OCI-LY3 (cell line): Measurements from ENCODE around the gene ITGA3.

ENCODE experiments used
- H2AFZ ChIP-seq: fragments of 200-600, 300-600 bp; shearing (Covaris generic); 2 replicates; pipeline ENCODE4 v1.6.0; 2014; ENCODE audit warnings: antibody characterized with exemption, low read depth, low read length
- H3K27ac ChIP-seq: fragments of 200-600, 300-600 bp; sonication (generic); 2 replicates; pipeline ENCODE4 v1.5.1; 2014; ENCODE audit warnings: mild to moderate bottlenecking, low read length, moderate library complexity, mixed read lengths
- H3K27me3 ChIP-seq: fragments of 200-600, 300-600 bp; sonication (generic); 2 replicates; pipeline ENCODE4 v1.6.1; 2014; ENCODE audit warnings: low read depth, low read length, mixed read lengths
- H3K36me3 ChIP-seq: fragments of 200-600, 300-600 bp; sonication (generic); replicated peaks from 2 replicates; pipeline ENCODE3; 2014; ENCODE audit warnings: low read depth, low read length, mixed read lengths
- H3K4me1 ChIP-seq: fragments of 300-600, 200-600 bp; sonication (generic); 2 replicates; pipeline ENCODE4 v1.6.1; 2014; ENCODE audit warnings: low read length, mixed read lengths
- H3K4me2 ChIP-seq: fragments of 200-600, 300-600 bp; sonication (generic); 2 replicates; pipeline ENCODE4 v1.6.1; 2014; ENCODE audit warnings: low read length, mixed read lengths
- H3K4me3 ChIP-seq: fragments of 300-600, 200-600 bp; sonication (generic); 2 replicates; pipeline ENCODE4 v1.5.1; 2014; ENCODE audit warnings: antibody characterized with exemption, mild to moderate bottlenecking, low read length, moderate library complexity
- H3K79me2 ChIP-seq: fragments of 300-600, 200-600 bp; shearing (Covaris generic); 2 replicates; pipeline ENCODE4 v1.6.1; 2014; ENCODE audit warnings: mild to moderate bottlenecking, low read length, mixed read lengths
- H3K9ac ChIP-seq: fragments of 300-600, 200-600 bp; shearing (Covaris generic); 2 replicates; pipeline ENCODE4 v1.6.0; 2014; ENCODE audit warnings: mild to moderate bottlenecking, low read length, moderate library complexity
- H3K9me3 ChIP-seq: fragments of 200-600, 300-600 bp; shearing (Covaris generic); 2 replicates; pipeline ENCODE4 v1.6.1; 2014; ENCODE audit warnings: low read length, mixed read lengths; ENCODE audit not compliant: insufficient read depth
- H4K20me1 ChIP-seq: fragments of 200-600, 300-600 bp; sonication (generic); 2 replicates; pipeline ENCODE4 v1.6.1; 2016; ENCODE audit warnings: low read length, mixed read lengths; ENCODE audit not compliant: insufficient read depth
- EZH2phosphoT487 ChIP-seq: fragments of 200-600 bp; shearing (Covaris generic); IDR thresholded peaks from 2 replicates; pipeline ENCODE4 v1.6.1; 2018; ENCODE audit warnings: antibody characterized with exemption, mixed run types, low read depth
- TF ChIP-seq, protein P1 (sequence below): fragments of 200-600, 300-600 bp; sonication (generic); IDR thresholded peaks from 2 replicates; pipeline ENCODE4 v1.5.1; 2014; ENCODE audit warnings: antibody characterized with exemption, low read length, low read depth

The ITGA3 gene

GRCh38 chr17:50064253-50065001 is 8.5 kb downstream of the ITGA3 start:
- Histone ChIP-seq H3K36me3 (no peaks in the 10 kb centered on the region), H3K79me2 (no peaks in the 10 kb centered on the region), H3K4me2 (no peak overlapping the region), H3K27ac (no peak overlapping the region), H3K4me3 (no peak overlapping the region), H4K20me1 (no peaks in the 10 kb centered on the region), H3K4me1 (peaks cover 5% of the 10 kb centered on the region; the same call in 1 of the 2 replicates), H2AFZ (no peak overlapping the region), H3K9ac (no peak overlapping the region), H3K27me3 (no peaks in the 10 kb centered on the region), H3K9me3 (no peaks in the 10 kb centered on the region)
- TF ChIP-seq, protein P1, sequence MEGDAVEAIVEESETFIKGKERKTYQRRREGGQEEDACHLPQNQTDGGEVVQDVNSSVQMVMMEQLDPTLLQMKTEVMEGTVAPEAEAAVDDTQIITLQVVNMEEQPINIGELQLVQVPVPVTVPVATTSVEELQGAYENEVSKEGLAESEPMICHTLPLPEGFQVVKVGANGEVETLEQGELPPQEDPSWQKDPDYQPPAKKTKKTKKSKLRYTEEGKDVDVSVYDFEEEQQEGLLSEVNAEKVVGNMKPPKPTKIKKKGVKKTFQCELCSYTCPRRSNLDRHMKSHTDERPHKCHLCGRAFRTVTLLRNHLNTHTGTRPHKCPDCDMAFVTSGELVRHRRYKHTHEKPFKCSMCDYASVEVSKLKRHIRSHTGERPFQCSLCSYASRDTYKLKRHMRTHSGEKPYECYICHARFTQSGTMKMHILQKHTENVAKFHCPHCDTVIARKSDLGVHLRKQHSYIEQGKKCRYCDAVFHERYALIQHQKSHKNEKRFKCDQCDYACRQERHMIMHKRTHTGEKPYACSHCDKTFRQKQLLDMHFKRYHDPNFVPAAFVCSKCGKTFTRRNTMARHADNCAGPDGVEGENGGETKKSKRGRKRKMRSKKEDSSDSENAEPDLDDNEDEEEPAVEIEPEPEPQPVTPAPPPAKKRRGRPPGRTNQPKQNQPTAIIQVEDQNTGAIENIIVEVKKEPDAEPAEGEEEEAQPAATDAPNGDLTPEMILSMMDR: no peak
- no peak for TF ChIP-seq EZH2phosphoT487

DNA sequence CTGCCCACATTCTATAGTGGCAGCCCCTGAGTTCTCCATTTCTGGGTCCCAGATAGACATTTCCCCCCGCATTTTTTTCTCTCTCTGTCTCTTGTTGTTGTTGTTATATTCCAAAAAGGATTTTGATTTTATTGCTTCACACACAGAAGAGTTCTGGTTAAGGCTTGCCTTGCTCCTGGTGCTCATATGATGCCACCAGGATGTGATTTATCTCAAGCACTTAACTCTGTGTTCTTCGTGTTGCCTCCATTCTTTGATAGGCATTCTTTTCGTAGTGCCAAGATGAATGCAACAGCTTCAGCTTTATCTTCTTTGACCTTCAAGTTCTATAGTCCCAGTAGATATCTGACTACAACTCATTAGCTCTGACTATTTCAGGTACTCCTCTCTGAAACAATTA is 9.1 kb downstream of the ITGA3 start:
- H4K20me1 ChIP-seq: no peaks in the 10 kb centered on the region
- no peak overlapping the region for H2AFZ ChIP-seq
- H3K27me3 ChIP-seq: no peaks in the 10 kb centered on the region
- H3K9ac ChIP-seq: no peak overlapping the region
- H3K4me3 ChIP-seq: no peak overlapping the region
- no peak overlapping the region for H3K27ac ChIP-seq
- H3K4me2 ChIP-seq: no peak overlapping the region
- H3K36me3 ChIP-seq: no peaks in the 10 kb centered on the region
- no peak for TF ChIP-seq EZH2phosphoT487
- TF ChIP-seq, protein P1: no peak
- H3K9me3 ChIP-seq: no peaks in the 10 kb centered on the region
- no peaks in the 10 kb centered on the region for H3K79me2 ChIP-seq
- peaks cover 5% of the 10 kb centered on the region; the same call in 1 of the 2 replicates for H3K4me1 ChIP-seq

DNA sequence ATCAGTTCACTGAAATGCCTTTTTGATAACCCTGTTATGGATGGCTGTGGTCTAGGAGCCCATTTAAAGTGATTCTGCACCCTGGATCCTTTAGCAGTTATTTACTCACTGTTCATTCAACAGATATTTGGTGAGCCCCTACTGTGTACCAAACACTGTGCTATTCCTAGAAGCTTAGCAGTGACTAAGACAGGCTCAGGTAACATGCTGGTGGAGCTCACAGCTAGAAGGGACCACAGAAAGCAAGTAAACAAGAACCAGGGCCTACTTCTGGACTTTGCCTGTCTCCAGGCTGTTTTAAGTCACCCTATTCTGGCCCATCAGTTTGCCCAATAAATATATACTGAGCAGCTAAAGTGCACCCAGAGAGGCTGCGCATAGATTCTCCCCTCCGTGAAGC is 11.1 kb downstream of the ITGA3 start:
- no peaks in the 10 kb centered on the region for H3K27me3 ChIP-seq
- no peak overlapping the region for H3K4me2 ChIP-seq
- H3K9ac ChIP-seq: no peak overlapping the region
- TF ChIP-seq, protein P1: no peak
- no peak for TF ChIP-seq EZH2phosphoT487
- H3K4me1 ChIP-seq: no peaks in the 10 kb centered on the region
- H3K79me2 ChIP-seq: no peaks in the 10 kb centered on the region
- H3K9me3 ChIP-seq: no peaks in the 10 kb centered on the region
- H2AFZ ChIP-seq: no peak overlapping the region
- no peaks in the 10 kb centered on the region for H4K20me1 ChIP-seq
- H3K27ac ChIP-seq: no peak overlapping the region
- H3K36me3 ChIP-seq: peaks cover 5% of the 10 kb centered on the region
- no peak overlapping the region for H3K4me3 ChIP-seq

DNA sequence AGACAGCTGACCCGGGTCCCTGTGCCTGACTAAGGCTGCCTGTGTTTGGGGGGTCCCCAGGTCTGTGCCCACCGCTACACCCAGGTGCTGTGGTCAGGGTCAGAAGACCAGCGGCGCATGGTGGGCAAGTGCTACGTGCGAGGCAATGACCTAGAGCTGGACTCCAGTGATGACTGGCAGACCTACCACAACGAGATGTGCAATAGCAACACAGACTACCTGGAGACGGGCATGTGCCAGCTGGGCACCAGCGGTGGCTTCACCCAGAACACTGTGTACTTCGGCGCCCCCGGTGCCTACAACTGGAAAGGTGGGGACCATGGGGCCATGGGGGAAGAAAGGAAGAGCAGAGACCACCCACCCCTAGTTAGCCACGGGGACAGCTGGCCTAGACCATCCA is 12.1 kb downstream of the ITGA3 start:
- no peak overlapping the region for H2AFZ ChIP-seq
- H3K4me2 ChIP-seq: no peak overlapping the region
- no peaks in the 10 kb centered on the region for H3K4me1 ChIP-seq
- H3K27ac ChIP-seq: no peak overlapping the region
- no peak overlapping the region for H3K9ac ChIP-seq
- H3K27me3 ChIP-seq: no peaks in the 10 kb centered on the region
- no peaks in the 10 kb centered on the region for H4K20me1 ChIP-seq
- no peaks in the 10 kb centered on the region for H3K9me3 ChIP-seq
- TF ChIP-seq, protein P1: no peak
- no peak for TF ChIP-seq EZH2phosphoT487
- H3K4me3 ChIP-seq: no peak overlapping the region
- no peaks in the 10 kb centered on the region for H3K79me2 ChIP-seq
- H3K36me3 ChIP-seq: peaks cover 5% of the 10 kb centered on the region
